ENCODE data around the gene NPAS3. TPM values are rescaled to one million over a fixed set of nuclear protein-coding genes. Genes with fewer than 3 reads are reported as not detected.

Gene NPAS3
- total and polyA plus RNA-seq, 4 donors, result 0.07 to 0.09 (median 0.08) TPM; not detected in 1

- Histone ChIP-seq H3K9ac (ENCODE audit: low read depth in 1 of 2, low read length in 2 of 2) (no peak overlapping the region), H3K27ac (ENCODE audit: low read depth in 1 of 2, low read length in 2 of 2) (no peak overlapping the region), H3K9me3 (ENCODE audit: control insufficient read depth in 4 of 4, low read length in 3 of 4) (no peaks in the 10 kb centered on the region), H3K4me3 (ENCODE audit: low read depth in 1 of 3, low read length in 3 of 3) (no peak overlapping the region), H3K4me1 (ENCODE audit: control insufficient read depth in 4 of 4, insufficient read depth in 4 of 4, low read length in 3 of 4) (no peaks in the 10 kb centered on the region), H3K27me3 (ENCODE audit: control insufficient read depth in 4 of 4, insufficient read depth in 4 of 4, low read length in 3 of 4) (peaks cover 0 to 7% (median 0%) of the 10 kb centered on the region in 4 donors), H3K36me3 (ENCODE audit: control insufficient read depth in 4 of 4, insufficient read depth in 3 of 4, low read depth in 1 of 4, low read length in 3 of 4) (no peaks in the 10 kb centered on the region)
- 80% methylated on average over 4 of the region's 4 CpGs for WGBS
- TF ChIP-seq FOXA2 (IDR thresholded peaks at IDR 0.05) (no peak), ATF3 (IDR thresholded peaks at IDR 0.05) (no peak), ZBTB33 (IDR thresholded peaks at IDR 0.05) (no peak), EGR1 (IDR thresholded peaks at IDR 0.05; ENCODE audit: low read depth in 2 of 2) (no peak), RXRA (IDR thresholded peaks at IDR 0.05) (no peak), TAF1 (conservative IDR thresholded peaks at IDR 0.05) (no peak), CTCF (IDR thresholded peaks at IDR 0.05; ENCODE audit: low read depth, low read length, missing input control) (no peak), RAD21 (IDR thresholded peaks at IDR 0.05) (no peak), REST (IDR thresholded peaks at IDR 0.05) (no peak), HNF4A (conservative IDR thresholded peaks at IDR 0.05) (no peak), JUND (IDR thresholded peaks at IDR 0.05) (no peak), FOXA1 (IDR thresholded peaks at IDR 0.05) (no peak), GABPA (IDR thresholded peaks at IDR 0.05 in 1 of 2, conservative IDR thresholded peaks at IDR 0.05 in 1 of 2) (no peak)
- no peak for DNase-seq (ENCODE audit: low spot score)
Observed at GRCh38 chr14:33668066-33668465, 729.4 kb downstream of the NPAS3 start.

GRCh38 chr14:33669111-33669510 is 730.4 kb downstream of the NPAS3 start:
- Histone ChIP-seq H3K27ac (ENCODE audit: low read depth in 1 of 2, low read length in 2 of 2) (no peak overlapping the region), H3K27me3 (ENCODE audit: control insufficient read depth in 4 of 4, insufficient read depth in 4 of 4, low read length in 3 of 4) (peaks cover 0 to 7% (median 0%) of the 10 kb centered on the region in 4 donors), H3K4me3 (ENCODE audit: low read depth in 1 of 3, low read length in 3 of 3) (no peak overlapping the region), H3K4me1 (ENCODE audit: control insufficient read depth in 4 of 4, insufficient read depth in 4 of 4, low read length in 3 of 4) (no peaks in the 10 kb centered on the region), H3K36me3 (ENCODE audit: control insufficient read depth in 4 of 4, insufficient read depth in 3 of 4, low read depth in 1 of 4, low read length in 3 of 4) (no peaks in the 10 kb centered on the region), H3K9ac (ENCODE audit: low read depth in 1 of 2, low read length in 2 of 2) (no peak overlapping the region), H3K9me3 (ENCODE audit: control insufficient read depth in 4 of 4, low read length in 3 of 4) (no peaks in the 10 kb centered on the region)
- TF ChIP-seq ATF3 (IDR thresholded peaks at IDR 0.05) (no peak), RAD21 (IDR thresholded peaks at IDR 0.05) (no peak), YY1 (IDR thresholded peaks at IDR 0.05) (no peak), TAF1 (conservative IDR thresholded peaks at IDR 0.05) (no peak)
- DNase-seq (ENCODE audit: low spot score), result no peak
- WGBS, result 71% methylated on average over 2 of the region's 2 CpGs

All from liver (tissue), 9 donors.